ENCODE results near the gene SLC6A12. TPM values are rescaled to one million over a fixed set of nuclear protein-coding genes. Genes with fewer than 3 reads are reported as not detected.

The SLC6A12 gene
- total and polyA plus RNA-seq, 11 donors = 0.11 to 3.8 (median 0.86) TPM; not detected in 1

DNA sequence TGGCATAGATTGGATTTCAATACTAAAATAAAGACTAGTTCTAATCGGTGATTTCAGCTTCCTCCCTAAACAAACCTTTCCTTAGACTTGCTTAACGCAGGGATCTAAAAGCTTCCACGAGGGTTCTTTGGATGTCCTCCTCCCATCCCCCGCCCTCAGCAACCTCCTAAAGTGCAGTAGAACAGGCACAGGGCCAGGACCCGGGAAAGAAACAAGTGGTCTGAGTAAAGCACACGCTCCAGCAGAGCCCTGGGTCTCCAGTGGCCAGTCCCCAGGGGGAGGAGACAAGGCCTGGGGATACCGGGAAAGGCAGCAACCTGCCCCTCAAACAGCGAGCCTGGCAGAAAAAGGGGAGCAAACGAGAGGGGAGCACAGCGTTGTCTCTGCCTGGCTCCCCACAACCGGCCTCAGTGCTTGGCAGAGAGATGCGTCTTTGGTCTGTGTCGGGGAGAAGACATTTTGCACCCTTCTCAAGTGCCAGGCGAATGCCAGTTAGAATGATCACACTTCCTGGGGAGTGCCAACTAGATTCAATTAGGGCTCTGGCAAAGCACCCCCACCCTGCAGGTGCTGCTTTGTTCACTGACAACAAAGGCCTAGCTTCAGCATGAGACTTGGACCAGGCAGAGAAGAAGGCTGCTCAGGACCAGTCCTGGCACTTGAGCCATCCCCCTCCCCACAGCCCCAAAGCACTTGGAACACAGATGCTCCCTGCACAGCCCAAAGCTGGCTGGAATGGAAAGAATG, 17.1 kb upstream of the SLC6A12 start:
- Histone ChIP-seq H3K27ac (no peak overlapping the region), H3K36me3 (no peaks in the 10 kb centered on the region), H3K4me3 (no peak overlapping the region), H3K27me3 (no peaks in the 10 kb centered on the region), H3K9me3 (peaks cover 0 to 12% (median 0%) of the 10 kb centered on the region in 12 donors), H3K4me1 (no peaks in the 10 kb centered on the region)
- no peak for ATAC-seq
- TF ChIP-seq POLR2A (IDR thresholded peaks at IDR 0.05) = no peak
- TF ChIP-seq, protein P1, sequence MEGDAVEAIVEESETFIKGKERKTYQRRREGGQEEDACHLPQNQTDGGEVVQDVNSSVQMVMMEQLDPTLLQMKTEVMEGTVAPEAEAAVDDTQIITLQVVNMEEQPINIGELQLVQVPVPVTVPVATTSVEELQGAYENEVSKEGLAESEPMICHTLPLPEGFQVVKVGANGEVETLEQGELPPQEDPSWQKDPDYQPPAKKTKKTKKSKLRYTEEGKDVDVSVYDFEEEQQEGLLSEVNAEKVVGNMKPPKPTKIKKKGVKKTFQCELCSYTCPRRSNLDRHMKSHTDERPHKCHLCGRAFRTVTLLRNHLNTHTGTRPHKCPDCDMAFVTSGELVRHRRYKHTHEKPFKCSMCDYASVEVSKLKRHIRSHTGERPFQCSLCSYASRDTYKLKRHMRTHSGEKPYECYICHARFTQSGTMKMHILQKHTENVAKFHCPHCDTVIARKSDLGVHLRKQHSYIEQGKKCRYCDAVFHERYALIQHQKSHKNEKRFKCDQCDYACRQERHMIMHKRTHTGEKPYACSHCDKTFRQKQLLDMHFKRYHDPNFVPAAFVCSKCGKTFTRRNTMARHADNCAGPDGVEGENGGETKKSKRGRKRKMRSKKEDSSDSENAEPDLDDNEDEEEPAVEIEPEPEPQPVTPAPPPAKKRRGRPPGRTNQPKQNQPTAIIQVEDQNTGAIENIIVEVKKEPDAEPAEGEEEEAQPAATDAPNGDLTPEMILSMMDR (IDR thresholded peaks at IDR 0.05) = no peak
- intact Hi-C loops (cut with DNase I) = no loop called here
- WGBS, 4 donors = 60 to 71% (median 64%) methylated on average over 14 of the region's 14 CpGs
- no peak for DNase-seq

DNA sequence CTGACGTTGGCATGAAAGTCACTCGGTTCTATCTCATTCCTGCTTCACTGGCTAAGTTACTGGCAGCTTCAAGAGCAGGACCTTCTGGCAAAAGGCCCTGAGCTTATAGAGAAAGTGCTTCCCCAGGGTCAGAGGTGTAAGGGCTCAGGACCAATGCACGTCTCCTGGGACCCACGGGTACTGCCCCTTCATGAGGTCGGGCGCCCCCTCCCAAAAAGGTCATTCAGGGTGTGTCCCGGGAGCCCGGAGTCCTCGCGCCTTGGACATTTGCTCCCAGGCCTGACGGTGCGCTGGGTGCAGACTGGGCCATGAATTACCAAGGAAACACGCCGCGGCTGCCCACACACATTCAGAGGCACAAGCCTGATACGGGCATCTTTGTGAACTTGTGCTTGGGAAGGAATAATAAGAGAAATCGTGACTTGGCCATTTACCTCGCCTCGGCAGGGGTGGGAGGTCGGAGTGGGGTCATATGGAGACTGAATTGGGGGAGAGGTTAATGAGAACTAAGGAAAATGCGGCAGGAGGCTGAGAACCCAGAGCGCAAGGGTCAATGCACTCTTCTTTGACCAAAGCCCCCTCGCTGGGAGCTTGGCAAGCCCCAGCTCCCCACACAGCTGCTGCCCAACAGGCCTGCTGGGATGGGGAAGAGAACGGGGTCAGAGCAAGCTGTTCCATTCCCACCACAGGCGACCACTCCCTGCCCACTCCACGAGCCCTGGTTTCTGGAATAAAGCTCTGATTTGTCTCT, 15.7 kb upstream of the SLC6A12 start:
- intact Hi-C loops (cut with DNase I) = no loop called here
- no peak for DNase-seq
- Histone ChIP-seq H3K4me3 (no peak overlapping the region), H3K27me3 (no peaks in the 10 kb centered on the region), H3K9me3 (no peaks in the 10 kb centered on the region), H3K36me3 (no peaks in the 10 kb centered on the region), H3K27ac (no peak overlapping the region), H3K4me1 (no peaks in the 10 kb centered on the region)
- no peak for ATAC-seq
- whole genome bisulfite sequencing, 4 donors = 77 to 80% (median 79%) methylated on average over 26 of the region's 26 CpGs
- TF ChIP-seq, protein P1 (IDR thresholded peaks at IDR 0.05) = no peak
- no peak for TF ChIP-seq POLR2A (IDR thresholded peaks at IDR 0.05)

DNA sequence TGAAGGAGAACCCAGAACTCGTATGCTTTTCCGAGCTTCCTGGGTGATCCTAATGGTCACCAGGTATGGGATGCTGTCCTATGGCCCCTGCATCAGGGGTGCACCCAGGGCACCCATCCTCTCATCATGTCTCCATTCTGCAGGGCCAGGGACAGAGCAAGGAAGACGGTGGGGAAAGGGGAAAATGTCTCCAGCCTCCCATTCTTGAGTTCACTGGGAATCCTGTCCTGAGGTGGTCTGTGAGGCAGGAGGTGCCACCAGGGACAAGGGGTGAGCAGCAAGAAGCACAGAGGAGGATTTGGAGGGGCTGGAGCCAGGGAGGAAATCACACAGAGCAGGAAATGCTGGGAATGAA, 14.9 kb upstream of the SLC6A12 start:
- WGBS, 4 donors = 79 to 91% (median 83%) methylated on average over 3 of the region's 3 CpGs
- Histone ChIP-seq H3K36me3 (no peaks in the 10 kb centered on the region), H3K27me3 (no peaks in the 10 kb centered on the region), H3K9me3 (no peaks in the 10 kb centered on the region), H3K27ac (no peak overlapping the region), H3K4me1 (no peaks in the 10 kb centered on the region), H3K4me3 (no peak overlapping the region)
- TF ChIP-seq POLR2A (IDR thresholded peaks at IDR 0.05) = no peak
- TF ChIP-seq, protein P1 (IDR thresholded peaks at IDR 0.05) = no peak
- intact Hi-C loops (cut with DNase I) = no loop called here
- DNase-seq (no peak), ATAC-seq (no peak)

All from heart left ventricle (tissue), 16 donors.